ENCODE results near the gene POLD3. TPM values are rescaled to one million over a fixed set of nuclear protein-coding genes. Genes with fewer than 3 reads are reported as not detected.

Gene POLD3
- total and polyA plus RNA-seq, 2 donors (not counting 1 experiment from before 2014, with no cell fraction given): 4.6 to 17.6 TPM

DNA sequence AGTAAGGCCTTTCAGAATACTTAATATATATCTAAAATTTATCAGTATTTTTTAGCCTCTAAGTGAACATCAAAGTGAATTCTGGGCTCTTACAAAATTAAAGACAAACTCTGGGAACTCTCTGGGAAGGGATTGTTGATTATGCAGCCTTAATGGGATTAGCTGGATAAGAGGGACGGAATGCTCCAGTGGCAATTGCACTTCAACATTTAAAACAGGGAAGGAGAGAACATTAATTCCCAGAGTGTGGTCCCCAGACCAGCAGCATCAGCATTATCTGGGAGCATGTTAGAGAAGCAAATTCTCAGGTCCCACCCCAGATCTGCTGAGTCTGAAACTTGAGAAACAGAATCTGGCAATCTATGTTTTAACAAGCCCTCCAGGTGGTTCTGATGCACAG, 46.5 kb downstream of the POLD3 start:
- WGBS (ENCODE audit: insufficient coverage): 80% methylated on average over 1 of the region's 1 CpG

GRCh38 chr11:74639533-74639932, 47.2 kb downstream of the POLD3 start:
- intact Hi-C loops (cut with micrococcal nuclease): no loop called here
- no peak overlapping the region for H3K4me2 ChIP-seq (replicated peaks; ENCODE audit: low read depth, low read length, poor library complexity, severe bottlenecking)
- WGBS (ENCODE audit: insufficient coverage): 100% methylated on average over 4 of the region's 5 CpGs
- Mint-ChIP-seq H3K9me3 (ENCODE audit: insufficient read depth) (no peaks in the 10 kb centered on the region), H3K27me3 (no peaks in the 10 kb centered on the region), H3K27ac (no peak overlapping the region), H3K4me3 (no peak overlapping the region), H3K4me1 (no peaks in the 10 kb centered on the region)
- no peaks in the 10 kb centered on the region for H3K27me3 ChIP-seq (replicated peaks in 1 of 4; ENCODE audit: control extremely low read depth in 1 of 4, control insufficient read depth in 3 of 4, insufficient read depth in 4 of 4, low read length in 3 of 4)
- H3K36me3 ChIP-seq (replicated peaks in 1 of 2; ENCODE audit: control extremely low read depth in 1 of 2, control insufficient read depth in 1 of 2, extremely low read depth in 1 of 2, insufficient read depth in 2 of 2, low read length in 1 of 2): peaks cover 0 to 55% of the 10 kb centered on the region in 2 experiments
- no peaks in the 10 kb centered on the region for H3K9me3 ChIP-seq (ENCODE audit: control extremely low read depth in 1 of 3, control insufficient read depth in 2 of 3, insufficient read depth in 1 of 3, low read length in 2 of 3)
- no peak overlapping the region for H2AFZ ChIP-seq (ENCODE audit: insufficient read depth, low read depth, low read length, poor library complexity, severe bottlenecking)
- ChIA-PET POLR2A (no interaction called here), CTCF (interaction anchor here (2.6 kb wide), 1 partner anchor 15 kb away, joined by 6 read pairs; no protein-coding TSS in a partner anchor)
- H3K9ac ChIP-seq (ENCODE audit: low read length): no peak overlapping the region
- no peaks in the 10 kb centered on the region for H3K4me1 ChIP-seq (ENCODE audit: control insufficient read depth in 2 of 2, insufficient read depth in 2 of 2, low read length in 2 of 2)
- TF ChIP-seq, protein P1, sequence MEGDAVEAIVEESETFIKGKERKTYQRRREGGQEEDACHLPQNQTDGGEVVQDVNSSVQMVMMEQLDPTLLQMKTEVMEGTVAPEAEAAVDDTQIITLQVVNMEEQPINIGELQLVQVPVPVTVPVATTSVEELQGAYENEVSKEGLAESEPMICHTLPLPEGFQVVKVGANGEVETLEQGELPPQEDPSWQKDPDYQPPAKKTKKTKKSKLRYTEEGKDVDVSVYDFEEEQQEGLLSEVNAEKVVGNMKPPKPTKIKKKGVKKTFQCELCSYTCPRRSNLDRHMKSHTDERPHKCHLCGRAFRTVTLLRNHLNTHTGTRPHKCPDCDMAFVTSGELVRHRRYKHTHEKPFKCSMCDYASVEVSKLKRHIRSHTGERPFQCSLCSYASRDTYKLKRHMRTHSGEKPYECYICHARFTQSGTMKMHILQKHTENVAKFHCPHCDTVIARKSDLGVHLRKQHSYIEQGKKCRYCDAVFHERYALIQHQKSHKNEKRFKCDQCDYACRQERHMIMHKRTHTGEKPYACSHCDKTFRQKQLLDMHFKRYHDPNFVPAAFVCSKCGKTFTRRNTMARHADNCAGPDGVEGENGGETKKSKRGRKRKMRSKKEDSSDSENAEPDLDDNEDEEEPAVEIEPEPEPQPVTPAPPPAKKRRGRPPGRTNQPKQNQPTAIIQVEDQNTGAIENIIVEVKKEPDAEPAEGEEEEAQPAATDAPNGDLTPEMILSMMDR (IDR thresholded peaks at IDR 0.05): no peak
- no peak for TF ChIP-seq EZH2 (IDR thresholded peaks at IDR 0.05; ENCODE audit: borderline replicate concordance, insufficient read depth, low read depth, low read length, poor library complexity, severe bottlenecking)
- ATAC-seq (ENCODE audit: low read depth) (no peak), DNase-seq (no peak)
- no peak overlapping the region for H3K27ac ChIP-seq (ENCODE audit: low read length in 2 of 2)
- no peaks in the 10 kb centered on the region for H3K79me2 ChIP-seq (ENCODE audit: control insufficient read depth, insufficient read depth, low read length)
- H3K4me3 ChIP-seq (ENCODE audit: control extremely low read depth in 1 of 5, extremely low read depth in 1 of 5, insufficient read depth in 1 of 5, low read depth in 2 of 5, low read length in 4 of 5): no peak overlapping the region
- H4K20me1 ChIP-seq (ENCODE audit: control insufficient read depth, insufficient read depth, low read length, poor library complexity, severe bottlenecking): no peaks in the 10 kb centered on the region

More for the DNA sequence above, 46.5 kb downstream of the POLD3 start:
- no peak for DNase-seq
- Mint-ChIP-seq H3K27me3 (no peaks in the 10 kb centered on the region), H3K27ac (no peak overlapping the region), H3K9me3 (ENCODE audit: insufficient read depth) (no peaks in the 10 kb centered on the region), H3K4me1 (no peaks in the 10 kb centered on the region), H3K4me3 (no peak overlapping the region)
- no peak for ATAC-seq (ENCODE audit: low read depth)
- Histone ChIP-seq H3K79me2 (ENCODE audit: control insufficient read depth, insufficient read depth, low read length) (no peaks in the 10 kb centered on the region), H3K27me3 (replicated peaks in 1 of 4; ENCODE audit: control extremely low read depth in 1 of 4, control insufficient read depth in 3 of 4, insufficient read depth in 4 of 4, low read length in 3 of 4) (no peaks in the 10 kb centered on the region), H3K9me3 (ENCODE audit: control extremely low read depth in 1 of 3, control insufficient read depth in 2 of 3, insufficient read depth in 1 of 3, low read length in 2 of 3) (no peaks in the 10 kb centered on the region), H3K4me2 (replicated peaks; ENCODE audit: low read depth, low read length, poor library complexity, severe bottlenecking) (no peak overlapping the region), H3K27ac (ENCODE audit: low read length in 2 of 2) (no peak overlapping the region), H3K4me1 (ENCODE audit: control insufficient read depth in 2 of 2, insufficient read depth in 2 of 2, low read length in 2 of 2) (no peaks in the 10 kb centered on the region), H3K4me3 (ENCODE audit: control extremely low read depth in 1 of 5, extremely low read depth in 1 of 5, insufficient read depth in 1 of 5, low read depth in 2 of 5, low read length in 4 of 5) (no peak overlapping the region), H3K9ac (ENCODE audit: low read length) (no peak overlapping the region), H2AFZ (ENCODE audit: insufficient read depth, low read depth, low read length, poor library complexity, severe bottlenecking) (no peak overlapping the region), H3K36me3 (replicated peaks in 1 of 2; ENCODE audit: control extremely low read depth in 1 of 2, control insufficient read depth in 1 of 2, extremely low read depth in 1 of 2, insufficient read depth in 2 of 2, low read length in 1 of 2) (peaks cover 0 to 58% of the 10 kb centered on the region in 2 experiments), H4K20me1 (ENCODE audit: control insufficient read depth, insufficient read depth, low read length, poor library complexity, severe bottlenecking) (no peaks in the 10 kb centered on the region)
- TF ChIP-seq EZH2 (IDR thresholded peaks at IDR 0.05; ENCODE audit: borderline replicate concordance, insufficient read depth, low read depth, low read length, poor library complexity, severe bottlenecking): no peak
- TF ChIP-seq, protein P1 (IDR thresholded peaks at IDR 0.05): no peak
- intact Hi-C loops (cut with micrococcal nuclease): no loop called here
- CTCF ChIA-PET: interaction anchor here (2.6 kb wide), 1 partner anchor 15 kb away, joined by 6 read pairs; no protein-coding TSS in a partner anchor
- POLR2A ChIA-PET: no interaction called here

Measured in B cell (primary cell).